Stimulated activated CD4-positive, alpha-beta T cell treated with anti-CD3 and anti-CD28 coated beads, Interleukin-15, amount 100 ng/mL, for 1 hour (primary cell): Measurements from ENCODE around the gene KCTD13.
A peak's percentile ranks its signal among the peaks of the same experiment; 100 is the strongest.
"Not testable (repeated sequence)": the region's sequence is repeated elsewhere in the genome, so short reads cannot be mapped to it uniquely, and the experiment has no call there.

ENCODE experiments used
- DNase-seq, 2 donors: peaks; one replicate each; pipeline ENCODE4 v3.0.0-alpha.2; 2020; ENCODE audit warnings: low read depth in 1 of 2, low spot score in 1 of 2

The KCTD13 gene

DNA sequence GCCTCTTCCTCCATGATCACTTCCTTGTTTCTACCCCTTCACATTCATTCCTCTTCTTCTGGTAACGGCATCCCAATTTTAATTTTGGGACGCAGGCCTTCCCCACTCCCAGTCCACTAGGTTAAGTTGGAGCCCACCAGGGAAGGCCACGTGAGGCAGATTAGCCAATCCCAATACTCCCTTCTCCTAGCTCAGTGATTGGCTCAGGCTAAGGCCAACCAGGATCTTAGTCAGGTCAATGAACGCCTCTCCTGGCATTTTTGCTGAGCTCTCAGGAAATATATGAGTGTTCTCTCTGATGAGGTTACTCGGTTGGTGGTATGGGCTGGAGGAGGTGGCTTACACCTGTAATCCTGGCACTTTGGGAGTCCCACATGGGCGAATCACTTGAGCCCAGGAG is 42.0 kb downstream of the KCTD13 start:
- no peak for DNase-seq

DNA sequence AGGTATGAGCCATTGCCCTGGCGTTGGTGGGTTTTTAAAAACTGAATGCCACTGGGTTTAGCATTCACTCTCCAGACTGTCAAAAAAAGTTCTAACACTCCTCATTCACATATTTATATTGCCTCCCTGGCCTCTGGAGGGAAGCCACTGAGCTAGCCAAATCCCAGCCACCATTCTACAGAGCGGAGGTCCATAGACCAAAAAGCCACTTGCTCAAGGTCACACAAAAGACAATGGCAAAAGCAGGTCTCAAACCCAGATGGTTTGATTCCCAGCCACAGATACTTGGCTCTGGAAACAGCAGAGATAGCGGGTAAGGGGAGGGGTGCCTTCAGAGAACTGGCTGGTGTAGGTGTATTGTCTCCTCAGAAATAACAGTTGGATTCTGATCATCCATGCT is 45.0 kb downstream of the KCTD13 start:
- DNase-seq: no peak

DNA sequence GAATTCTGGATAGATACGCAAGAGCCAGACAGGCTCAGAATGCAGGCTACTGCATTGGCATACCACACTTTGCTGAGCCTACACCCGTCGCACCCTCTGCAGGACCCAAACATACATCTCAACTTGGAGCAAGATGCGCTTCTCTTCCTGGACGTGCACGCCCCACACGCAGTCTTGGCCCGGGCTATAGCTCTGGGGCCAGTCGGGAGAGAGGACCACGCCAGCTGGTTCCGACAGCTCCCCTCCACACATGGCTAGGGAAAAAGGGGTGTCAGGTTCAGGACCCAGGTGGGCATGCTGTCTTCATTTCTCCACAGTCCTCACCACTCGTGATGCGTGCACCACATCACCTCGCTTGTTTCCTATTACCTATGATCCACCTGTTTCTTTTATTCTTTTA is 47.9 kb downstream of the KCTD13 start:
- no peak for DNase-seq

DNA sequence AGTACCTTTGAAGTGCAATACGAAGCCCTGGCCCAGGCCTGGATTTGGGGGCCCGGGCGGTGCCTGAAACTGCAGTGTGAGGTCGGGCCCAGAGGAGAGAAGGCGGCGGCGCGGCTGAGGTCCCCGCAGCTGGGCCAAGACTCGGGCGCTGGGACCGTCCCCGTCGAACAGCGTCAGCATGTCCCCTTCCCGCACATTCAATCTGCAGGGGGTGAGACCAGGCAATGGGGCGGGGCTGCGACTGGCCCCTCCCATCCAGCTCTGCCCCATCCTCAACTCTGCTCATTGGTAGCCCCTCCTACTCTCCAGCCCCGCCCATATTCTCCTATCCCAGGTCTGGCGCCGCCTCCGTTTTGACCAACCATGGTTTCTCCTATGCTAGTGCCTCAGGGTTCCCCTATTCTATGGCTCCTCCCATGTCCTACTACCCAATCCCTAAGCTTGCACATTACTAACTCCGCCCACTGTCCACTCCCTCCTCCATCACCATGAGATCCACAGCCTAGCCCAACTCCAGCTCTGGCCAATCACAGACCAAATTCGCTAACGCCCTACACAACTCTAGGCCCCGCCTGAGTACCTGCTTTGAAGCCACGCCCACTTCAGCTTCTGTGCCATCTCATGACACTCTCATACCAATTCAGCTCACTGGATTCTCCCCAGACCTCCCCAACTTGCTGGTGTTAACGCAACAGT is 48.6 kb downstream of the KCTD13 start:
- DNase-seq: no peak

DNA sequence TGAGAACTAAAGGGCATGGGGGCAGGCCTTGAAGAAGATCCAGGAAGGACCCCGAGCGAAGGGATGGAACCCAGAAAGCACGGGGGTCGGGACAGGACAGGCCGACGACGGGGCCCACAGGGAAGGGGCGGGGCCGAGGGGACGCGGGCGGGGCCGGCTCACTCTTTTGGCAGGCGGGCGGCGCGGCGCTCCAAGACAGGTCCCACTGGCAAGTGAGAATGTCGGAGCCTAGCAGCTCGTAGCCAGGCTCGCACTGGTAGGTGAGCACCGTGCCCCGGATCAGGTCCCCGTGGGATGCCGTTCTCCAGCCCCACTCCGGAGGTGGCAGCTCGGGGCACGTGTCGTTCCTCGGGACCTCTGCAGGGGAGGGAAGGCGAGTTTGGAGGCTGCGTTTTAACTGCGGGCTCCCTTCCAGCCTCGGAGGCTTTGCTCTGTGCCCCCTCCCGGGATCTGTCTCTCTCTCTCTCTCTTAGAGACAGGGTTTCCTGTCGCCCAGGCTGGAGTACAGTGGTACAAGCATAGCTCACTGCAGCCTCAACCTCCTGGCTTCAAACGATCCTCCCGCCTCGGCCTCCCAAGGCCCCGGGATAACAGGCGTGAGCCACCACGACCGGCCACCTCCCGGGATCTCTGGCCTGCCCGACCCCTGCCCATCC is 49.3 kb downstream of the KCTD13 start:
- peak in 1 of 2 donors; percentile 33 for DNase-seq

DNA sequence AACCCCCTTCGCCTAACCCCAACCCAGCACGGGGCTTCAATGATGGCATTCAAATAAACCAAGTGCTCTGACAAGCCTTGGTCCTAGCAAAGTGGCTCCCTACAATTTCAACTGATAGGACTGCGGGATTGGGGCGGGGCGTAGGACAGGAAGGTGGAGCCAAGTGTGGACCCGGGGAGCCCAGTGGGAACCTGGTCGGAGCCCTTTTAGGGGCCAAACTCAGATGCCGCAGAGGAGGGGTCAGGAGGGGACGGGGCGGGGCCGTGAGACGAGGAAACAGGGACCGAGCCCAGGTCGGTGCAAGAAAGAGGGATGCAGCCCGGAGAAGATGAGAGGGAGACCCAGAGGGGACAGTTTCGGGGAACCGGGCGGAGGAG is 49.8 kb downstream of the KCTD13 start:
- DNase-seq: no peak

DNA sequence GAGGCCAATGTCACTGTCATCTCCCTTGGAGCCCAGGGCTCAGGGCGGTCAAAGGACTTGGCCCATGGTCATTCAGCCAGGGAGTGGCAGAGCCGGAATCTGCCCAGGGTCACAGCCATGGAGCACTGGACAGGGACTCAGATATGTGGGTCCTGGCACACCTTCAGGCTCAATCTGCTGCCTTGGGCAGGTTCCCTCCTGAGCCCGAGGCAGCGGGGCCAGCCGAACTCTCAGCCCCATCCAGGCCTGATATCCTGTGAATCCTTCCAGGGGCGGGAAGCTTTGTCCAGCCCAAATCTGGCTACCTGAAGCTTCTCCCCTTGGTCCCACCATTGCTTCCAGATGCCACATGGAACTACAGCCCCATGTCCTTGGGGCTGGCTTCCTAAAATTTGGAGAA is 50.8 kb downstream of the KCTD13 start:
- DNase-seq: no peak

DNA sequence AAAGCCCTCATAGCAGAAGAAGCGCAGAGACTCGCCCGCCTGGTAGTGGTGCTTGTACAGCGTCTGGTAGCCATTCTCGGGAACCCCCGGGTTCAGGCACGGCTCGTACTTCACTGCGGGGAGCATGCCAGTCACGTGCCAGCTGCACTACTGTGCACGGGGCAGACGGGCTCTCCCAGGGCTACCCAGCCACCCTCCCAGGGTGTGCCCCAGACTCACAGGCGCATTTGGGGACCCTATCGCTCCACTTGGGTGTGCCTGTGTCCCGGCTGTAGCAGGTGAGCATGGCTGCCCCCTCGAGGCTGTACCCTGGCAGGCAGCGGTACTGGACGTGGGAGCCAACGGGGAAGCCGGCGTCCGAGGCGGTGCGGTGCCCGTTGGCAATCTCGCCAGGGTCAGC is 52.7 kb downstream of the KCTD13 start:
- no peak for DNase-seq

DNA sequence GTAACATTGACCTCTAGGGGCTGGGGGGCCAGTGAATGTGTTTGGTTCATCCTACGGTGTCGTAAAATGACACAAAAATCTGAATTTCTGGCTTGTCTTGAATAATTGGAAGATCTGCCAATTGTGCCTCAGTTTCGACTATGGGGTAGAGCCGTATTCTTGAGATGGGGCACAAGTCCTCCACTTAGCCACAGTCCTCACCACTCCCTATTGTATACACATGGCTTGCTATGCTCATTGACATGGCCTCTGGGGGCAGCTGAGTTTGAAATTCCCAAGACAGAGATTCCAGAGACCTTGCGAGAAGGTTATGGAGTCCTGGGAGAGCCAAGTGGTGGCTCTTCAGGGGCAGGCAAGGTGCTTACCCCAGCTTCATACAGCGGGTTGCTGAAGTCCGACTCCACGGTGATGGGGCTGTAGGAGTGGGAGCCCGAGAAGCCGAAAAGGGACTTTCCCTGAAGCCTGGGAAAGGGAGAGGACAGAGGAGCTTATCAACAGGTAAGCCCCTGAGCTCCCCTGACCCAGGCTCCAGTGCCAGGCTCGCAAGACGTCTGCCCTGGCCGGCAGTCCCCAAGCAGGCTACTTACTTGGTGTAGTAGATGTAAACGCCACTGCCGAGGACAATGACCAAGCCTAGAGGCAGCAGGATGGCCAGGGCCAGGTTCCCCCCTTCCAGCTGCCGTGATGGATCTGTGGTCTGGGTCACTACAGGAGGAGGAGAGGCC is 54.0 kb downstream of the KCTD13 start:
- no peak for DNase-seq

DNA sequence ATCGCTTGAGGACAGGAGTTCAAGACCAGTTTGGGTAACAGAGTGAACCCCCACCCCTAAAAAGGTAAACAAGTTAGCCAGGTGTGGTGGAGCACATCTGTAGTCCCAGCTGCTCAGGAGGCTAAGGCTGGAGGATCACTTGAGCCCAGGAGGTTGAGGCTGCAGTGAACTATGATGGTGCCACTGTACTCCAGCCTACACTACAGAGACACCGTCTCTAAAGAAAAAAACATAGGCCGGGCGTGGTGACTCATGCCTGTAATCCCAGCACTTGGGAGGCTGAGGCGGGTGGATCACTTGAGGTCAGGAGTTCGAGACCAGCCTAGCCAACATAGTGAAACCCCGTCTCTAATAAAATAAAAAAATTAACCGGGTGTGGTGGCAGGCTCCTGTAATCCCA is 57.0 kb downstream of the KCTD13 start:
- not testable (repeated sequence) for DNase-seq

DNA sequence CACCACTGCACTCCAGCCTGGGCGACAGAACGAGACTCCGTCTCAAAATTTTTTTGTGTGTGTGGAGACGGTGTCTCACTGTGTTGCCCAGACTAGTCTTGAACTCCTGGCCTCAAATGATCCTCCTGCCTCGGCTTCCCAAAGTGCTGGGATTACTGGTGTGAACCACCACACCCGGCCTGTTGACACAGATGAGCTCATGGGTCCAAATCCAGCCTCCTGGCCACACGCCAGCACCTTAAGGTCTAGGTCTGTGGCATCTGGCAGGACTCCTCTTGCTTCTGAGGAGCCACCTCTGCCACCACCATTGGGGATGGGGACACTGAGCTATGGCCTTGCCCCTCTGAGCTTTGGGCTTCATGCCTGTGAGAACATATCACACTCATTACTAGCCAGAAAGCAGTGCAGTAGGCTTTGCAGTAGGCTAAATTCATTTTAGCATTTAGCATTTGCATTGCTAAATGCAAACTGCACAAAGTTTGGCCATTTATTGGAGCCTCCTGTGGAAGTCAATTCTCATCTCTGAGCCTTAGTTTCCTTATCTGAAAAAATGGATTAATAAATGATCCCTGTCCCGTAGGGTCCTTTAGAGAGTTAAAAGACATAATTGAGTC is 57.5 kb downstream of the KCTD13 start:
- no peak for DNase-seq

DNA sequence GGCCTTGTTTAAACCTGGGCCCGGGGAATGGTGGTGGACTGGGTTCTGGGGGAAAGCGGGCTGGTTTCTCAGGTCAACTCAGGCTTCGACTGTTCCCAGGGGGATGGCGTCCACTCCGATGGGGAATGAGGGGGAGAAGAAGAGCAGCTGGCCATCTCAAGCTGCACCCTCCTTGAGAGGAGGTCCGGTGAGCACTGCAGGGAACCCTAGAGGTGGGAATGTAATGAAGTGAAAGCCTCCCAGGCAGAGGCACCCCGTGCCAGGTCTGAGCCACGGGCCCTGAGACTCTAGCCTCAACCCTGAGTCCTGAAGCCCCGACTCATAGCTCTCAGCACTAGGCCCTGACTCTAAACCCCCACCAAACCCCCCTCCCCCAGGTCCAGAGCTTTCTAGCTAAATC is 61.8 kb downstream of the KCTD13 start:
- no peak for DNase-seq

DNA sequence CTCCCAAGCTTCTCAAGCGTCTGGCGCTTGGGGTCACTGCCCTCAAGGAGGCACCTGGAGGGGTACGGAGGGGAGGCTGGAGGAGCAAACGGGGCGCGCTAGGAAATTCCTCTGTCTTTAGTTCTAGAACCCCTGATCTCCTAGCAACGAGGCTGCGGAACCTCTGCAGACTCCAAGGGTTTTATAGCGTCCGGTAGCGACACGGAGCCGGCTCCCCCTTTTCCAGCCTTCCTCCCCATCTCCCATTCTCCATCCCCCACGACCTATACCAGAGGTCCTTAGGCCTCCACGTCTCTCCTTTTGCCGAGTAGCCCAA is 62.4 kb downstream of the KCTD13 start:
- DNase-seq: no peak

DNA sequence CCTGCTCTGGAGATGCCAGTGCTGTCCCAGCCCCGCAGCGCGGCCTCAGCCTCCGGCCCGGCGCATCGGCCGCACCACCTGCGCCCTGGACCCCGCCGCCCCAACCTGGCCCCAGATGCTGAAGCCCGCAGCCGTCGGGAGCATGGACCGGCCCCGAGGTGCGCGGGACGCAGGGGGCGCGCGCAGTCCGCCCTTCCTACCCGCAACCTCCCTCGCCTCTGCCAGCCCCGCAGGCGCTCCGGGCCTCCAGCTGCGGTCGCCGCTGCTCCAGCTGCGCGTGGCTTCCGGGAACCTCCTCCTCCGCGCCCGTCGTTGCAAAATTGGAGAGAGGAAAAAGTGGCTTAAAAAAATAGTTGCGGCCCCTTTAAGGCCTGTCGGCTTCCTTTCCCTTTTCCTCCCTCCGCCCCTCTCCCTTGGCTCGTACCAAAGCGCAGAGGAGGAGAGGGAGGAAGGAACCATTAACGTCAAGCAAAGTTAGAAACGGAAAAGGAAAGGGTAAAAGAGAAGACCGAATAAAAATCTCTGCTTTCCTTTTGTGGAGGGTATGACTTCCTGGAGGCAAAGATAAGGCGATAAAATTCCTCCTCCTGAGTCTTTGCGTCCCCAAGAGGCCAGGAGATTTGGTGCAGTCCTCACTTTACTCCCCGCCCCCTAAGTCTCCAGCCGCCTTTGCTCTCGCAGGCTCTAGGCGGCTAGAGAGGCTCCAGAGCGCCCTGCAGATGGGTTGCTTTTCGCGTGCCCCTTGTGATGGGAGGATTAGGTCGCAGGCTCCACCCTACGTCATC is 63.0 kb downstream of the KCTD13 start, which contains the start of gene CDIPT:
Gene CDIPT, minus strand, starts transcription at position 343 of the 785 bp plus-strand sequence. CDS start 369 bp downstream, outside the sequence.
- DNase-seq: peak; percentile 84 to 85

DNA sequence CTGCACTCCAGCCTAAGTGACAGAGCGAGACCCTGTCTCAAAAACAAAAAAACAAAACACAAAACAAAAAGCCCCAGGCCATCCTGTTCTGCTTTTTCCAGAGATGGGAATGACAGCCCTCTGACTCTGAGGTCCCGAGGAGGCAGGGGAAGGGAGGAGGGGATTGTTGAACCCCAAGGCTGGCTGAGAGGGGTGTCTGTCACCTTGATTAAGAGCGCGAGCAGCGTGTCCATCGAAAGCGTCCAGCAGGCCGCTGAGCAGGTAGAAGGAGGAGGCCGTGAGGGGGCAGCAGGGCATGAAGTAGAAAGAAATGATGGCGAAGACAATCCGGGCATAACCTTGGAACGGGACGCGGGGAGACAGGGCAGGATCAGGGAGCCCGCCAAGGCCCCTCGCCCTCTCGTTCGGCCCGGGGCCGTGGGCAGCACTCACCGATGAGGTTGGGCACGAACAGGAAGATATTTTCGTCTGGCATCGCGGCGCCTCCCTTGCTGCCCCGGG is 63.6 kb downstream of the KCTD13 start:
- no peak for DNase-seq

DNA sequence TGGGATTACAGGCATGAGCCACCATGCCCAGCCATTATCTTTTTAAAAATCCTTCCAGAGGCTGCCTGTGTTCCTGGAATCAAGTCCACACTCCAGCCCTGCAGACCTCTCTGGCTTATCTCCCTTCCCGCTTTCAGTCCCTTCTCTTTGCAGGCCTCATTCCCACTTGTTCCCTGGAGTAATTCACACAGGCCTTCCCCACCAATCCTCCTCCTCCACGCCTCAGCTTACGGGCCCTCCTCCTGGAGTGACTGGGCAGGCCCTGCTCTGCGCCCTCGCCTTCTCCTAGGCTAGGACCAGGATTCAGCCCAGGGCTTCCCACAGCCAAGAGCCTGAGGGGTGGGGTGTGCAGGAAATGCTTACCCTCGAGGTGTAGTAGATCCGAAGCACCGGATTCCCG is 65.8 kb downstream of the KCTD13 start:
- DNase-seq: no peak

DNA sequence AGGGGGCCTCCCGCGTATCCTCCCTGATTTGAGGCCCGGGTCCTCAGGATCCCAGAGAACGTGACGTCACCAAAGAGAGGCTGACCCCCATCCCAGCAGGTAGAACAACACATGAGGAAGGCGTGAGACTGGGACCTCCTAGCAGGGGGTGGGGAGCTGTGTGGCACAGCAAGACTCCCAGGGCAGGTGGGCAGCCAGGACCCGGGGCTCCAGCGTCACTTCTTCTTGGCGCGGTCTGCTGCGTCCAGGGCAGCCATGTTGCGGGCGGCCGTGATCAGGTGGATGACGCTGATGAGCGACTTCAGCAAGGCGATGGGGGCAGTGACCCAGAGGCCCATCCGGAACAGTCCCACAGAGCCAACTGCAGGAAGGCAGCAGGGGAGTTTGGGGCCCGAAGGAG is 67.1 kb downstream of the KCTD13 start:
- DNase-seq: no peak

DNA sequence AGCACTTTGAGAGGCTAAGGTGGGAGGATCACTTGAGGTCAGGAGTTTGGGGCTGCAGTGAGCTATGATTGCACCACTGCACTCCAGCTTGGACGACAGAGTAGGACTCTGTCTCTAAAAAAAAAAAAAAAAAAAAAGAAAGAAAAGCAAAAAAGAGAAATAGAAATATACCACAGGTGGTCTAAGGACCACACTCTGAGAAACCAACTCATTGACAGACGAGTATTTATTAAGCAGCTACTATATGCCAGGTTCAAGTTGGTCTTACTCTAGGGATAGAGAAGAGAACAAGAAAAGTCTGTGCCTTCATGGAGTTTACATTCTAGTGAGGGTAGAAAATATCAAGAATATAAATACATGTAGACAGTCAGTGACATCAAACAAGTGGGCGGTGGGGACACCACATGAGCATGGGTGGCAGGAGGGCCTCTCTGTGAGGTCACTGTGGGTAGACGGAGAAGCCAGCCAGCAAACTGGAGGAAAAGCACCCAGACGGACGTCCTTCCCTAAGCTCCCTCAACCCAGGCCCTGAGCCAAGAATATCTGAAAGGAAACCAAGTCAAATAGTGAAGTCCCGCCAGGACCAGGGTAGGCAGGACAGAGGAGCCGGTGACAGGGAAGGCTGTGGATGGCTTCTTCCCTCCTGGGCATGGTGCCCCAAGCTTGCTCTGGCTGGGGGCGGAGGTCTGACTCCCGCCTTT is 67.7 kb downstream of the KCTD13 start:
- DNase-seq: no peak

DNA sequence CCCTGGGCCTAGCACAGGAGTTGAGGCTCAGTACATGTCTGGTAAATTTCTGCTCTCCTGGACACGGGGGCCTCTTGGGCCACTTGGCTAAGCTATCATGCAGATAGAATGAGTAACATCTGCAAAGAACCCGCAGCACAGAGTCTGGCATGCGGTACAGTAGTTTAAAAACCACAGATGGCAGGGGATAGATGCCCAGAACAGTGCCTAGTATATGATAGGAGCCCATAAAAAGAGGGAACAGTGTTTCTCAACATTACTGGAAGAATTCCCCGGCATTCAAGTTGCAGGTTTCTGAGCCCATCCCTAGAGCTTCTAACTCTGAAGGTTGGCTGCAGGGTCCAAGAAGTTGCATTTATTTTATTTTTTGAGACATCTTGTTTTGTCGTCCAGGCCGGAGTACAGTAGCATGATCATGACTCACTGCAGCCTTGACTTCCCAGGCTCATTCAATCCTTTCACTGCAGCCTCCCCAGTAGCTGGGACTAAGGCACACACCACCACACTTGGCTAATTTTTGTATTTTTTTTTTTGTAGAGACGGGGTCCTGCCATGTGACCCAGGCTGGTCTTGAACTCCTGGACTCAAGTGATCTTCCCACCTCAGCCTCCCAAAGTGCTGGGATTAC is 68.8 kb downstream of the KCTD13 start:
- DNase-seq: no peak
